Adrenal gland (tissue), 5 donors: ENCODE measurements around the gene MMUT.

Experiments
- POLR2A ChIP-seq, 2 donors: fragments of 450-650 bp; IDR thresholded peaks; one replicate each; pipeline ENCODE4 v1.6.1; 2017; ENCODE audit warnings: antibody characterized with exemption in 2 of 2, mild to moderate bottlenecking in 2 of 2, moderate library complexity in 1 of 2
- TF ChIP-seq, protein P1 (sequence below), 6 experiments: fragments of 450-650 bp in 4 of 6; fragments of 200-600 bp in 2 of 6; sonication (generic) in 1 of 6; IDR thresholded peaks; 1 replicate in 5 of 6; 2 replicates in 1 of 6; pipeline versions ENCODE4 v1.5.1 to v1.8.0; 2016 to 2021; ENCODE audit warnings: antibody characterized with exemption in 6 of 6, mild to moderate bottlenecking in 2 of 6, moderate library complexity in 1 of 6
- donor health status: DM: no; HTN: no; CAD: no.

DNA sequence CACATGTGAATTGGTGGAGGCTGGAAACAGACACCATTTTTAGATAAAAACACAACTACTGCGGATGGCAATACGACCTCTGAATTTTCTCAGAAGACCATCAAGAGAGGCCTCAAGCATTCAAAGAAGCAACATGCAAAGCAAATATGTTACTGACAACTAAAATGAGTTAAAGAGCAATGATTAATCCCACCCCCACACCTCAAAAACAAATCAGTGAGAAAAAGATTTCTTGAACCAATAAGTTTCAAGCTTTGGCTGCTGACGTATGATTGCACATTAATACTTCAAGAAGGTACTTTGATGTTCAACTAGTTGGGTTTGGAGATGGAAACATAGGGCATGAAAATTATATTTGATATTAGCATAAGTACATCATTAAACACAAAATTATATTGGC, 982 bp downstream of the MMUT start:
- no peak for TF ChIP-seq POLR2A (IDR thresholded peaks at IDR 0.05)
- TF ChIP-seq, protein P1, sequence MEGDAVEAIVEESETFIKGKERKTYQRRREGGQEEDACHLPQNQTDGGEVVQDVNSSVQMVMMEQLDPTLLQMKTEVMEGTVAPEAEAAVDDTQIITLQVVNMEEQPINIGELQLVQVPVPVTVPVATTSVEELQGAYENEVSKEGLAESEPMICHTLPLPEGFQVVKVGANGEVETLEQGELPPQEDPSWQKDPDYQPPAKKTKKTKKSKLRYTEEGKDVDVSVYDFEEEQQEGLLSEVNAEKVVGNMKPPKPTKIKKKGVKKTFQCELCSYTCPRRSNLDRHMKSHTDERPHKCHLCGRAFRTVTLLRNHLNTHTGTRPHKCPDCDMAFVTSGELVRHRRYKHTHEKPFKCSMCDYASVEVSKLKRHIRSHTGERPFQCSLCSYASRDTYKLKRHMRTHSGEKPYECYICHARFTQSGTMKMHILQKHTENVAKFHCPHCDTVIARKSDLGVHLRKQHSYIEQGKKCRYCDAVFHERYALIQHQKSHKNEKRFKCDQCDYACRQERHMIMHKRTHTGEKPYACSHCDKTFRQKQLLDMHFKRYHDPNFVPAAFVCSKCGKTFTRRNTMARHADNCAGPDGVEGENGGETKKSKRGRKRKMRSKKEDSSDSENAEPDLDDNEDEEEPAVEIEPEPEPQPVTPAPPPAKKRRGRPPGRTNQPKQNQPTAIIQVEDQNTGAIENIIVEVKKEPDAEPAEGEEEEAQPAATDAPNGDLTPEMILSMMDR (IDR thresholded peaks at IDR 0.05), result no peak
